HL-60 (cell line): ENCODE measurements around the gene L3MBTL1.

Source experiments
- POLR2AphosphoS5 ChIP-seq: IDR thresholded peaks from 2 replicates; pipeline ENCODE4 v1.6.1; 2012; ENCODE audit warnings: low read depth
- REST ChIP-seq: IDR thresholded peaks from 2 replicates; pipeline ENCODE4 v1.6.1; 2012; ENCODE audit warnings: low read depth; ENCODE audit not compliant: insufficient replicate concordance
- TF ChIP-seq, protein P1 (sequence below): IDR thresholded peaks from one replicate; pipeline ENCODE4 v1.5.1; 2011; ENCODE audit warnings: low read length, control low read depth, inconsistent platforms; ENCODE audit not compliant: insufficient read depth

GRCh38 chr20:43533060-43533459 is 25.6 kb downstream of the L3MBTL1 start:
- TF ChIP-seq, protein P1, sequence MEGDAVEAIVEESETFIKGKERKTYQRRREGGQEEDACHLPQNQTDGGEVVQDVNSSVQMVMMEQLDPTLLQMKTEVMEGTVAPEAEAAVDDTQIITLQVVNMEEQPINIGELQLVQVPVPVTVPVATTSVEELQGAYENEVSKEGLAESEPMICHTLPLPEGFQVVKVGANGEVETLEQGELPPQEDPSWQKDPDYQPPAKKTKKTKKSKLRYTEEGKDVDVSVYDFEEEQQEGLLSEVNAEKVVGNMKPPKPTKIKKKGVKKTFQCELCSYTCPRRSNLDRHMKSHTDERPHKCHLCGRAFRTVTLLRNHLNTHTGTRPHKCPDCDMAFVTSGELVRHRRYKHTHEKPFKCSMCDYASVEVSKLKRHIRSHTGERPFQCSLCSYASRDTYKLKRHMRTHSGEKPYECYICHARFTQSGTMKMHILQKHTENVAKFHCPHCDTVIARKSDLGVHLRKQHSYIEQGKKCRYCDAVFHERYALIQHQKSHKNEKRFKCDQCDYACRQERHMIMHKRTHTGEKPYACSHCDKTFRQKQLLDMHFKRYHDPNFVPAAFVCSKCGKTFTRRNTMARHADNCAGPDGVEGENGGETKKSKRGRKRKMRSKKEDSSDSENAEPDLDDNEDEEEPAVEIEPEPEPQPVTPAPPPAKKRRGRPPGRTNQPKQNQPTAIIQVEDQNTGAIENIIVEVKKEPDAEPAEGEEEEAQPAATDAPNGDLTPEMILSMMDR: no peak
- TF ChIP-seq POLR2AphosphoS5 (no peak), REST (no peak)
